Mammary epithelial cell (primary cell): ENCODE results near the gene CCL25.

ENCODE experiments used
- CTCF ChIP-seq, 2 donors: IDR thresholded peaks in 1 of 2; conservative IDR thresholded peaks in 1 of 2; 2 replicates each; pipeline ENCODE4 v1.5.1; 2011 to 2012; ENCODE audit warnings: inconsistent platforms in 2 of 2, low read length in 2 of 2, mild to moderate bottlenecking in 2 of 2, control low read depth in 1 of 2, low read depth in 1 of 2; ENCODE audit not compliant: insufficient read depth in 1 of 2; ENCODE audit errors: extremely low read depth in 1 of 2
- EZH2 ChIP-seq: IDR thresholded peaks from 2 replicates; pipeline ENCODE4 v1.6.1; 2012; ENCODE audit warnings: low read length, inconsistent platforms, borderline replicate concordance

- no peak for TF ChIP-seq CTCF (conservative IDR thresholded peaks at IDR 0.05 in 1 of 2, IDR thresholded peaks at IDR 0.05 in 1 of 2; ENCODE audit: extremely low read depth in 1 of 2, insufficient read depth in 1 of 2, low read depth in 1 of 2, low read length in 2 of 2)
- no peak for TF ChIP-seq EZH2
Measured at GRCh38 chr19:8097198-8097597, 44.6 kb downstream of the CCL25 start.
